Bronchial epithelial cell (primary cell): ENCODE data around the gene TSC2. TPM values are rescaled to one million over a fixed set of nuclear protein-coding genes. Genes with fewer than 3 reads are reported as not detected.

Source experiments
- DNase-seq: peaks from one replicate; pipeline ENCODE4 v3.0.0-alpha.2; 2010; ENCODE audit warnings: low read depth
- FAIRE-seq: peaks from 2 replicates; lab custom pipeline; 2011; peaks lifted over from hg19 to GRCh38; lab: Jason Lieb, UNC
- H3K27me3 ChIP-seq: 2 replicates; pipeline ENCODE4 v1.5.1; 2011; ENCODE audit warnings: low read length; ENCODE audit not compliant: control insufficient read depth, insufficient read depth
- H3K36me3 ChIP-seq: 2 replicates; pipeline ENCODE4 v1.5.1; 2011; ENCODE audit warnings: low read length; ENCODE audit not compliant: control insufficient read depth, insufficient read depth
- H3K4me3 ChIP-seq: 2 replicates; pipeline ENCODE4 v1.5.1; 2011; ENCODE audit warnings: mild to moderate bottlenecking, low read depth, low read length, control low read depth
- total RNA-seq: library from RNA; depleted of rRNA; stranded (reverse); fragments of >200 nt; gene quantifications from 2 replicates; pipeline ENCODE4 v1.2.1, GENCODE V29; 2014
- TF ChIP-seq, protein P1 (sequence below): IDR thresholded peaks from 2 replicates; pipeline ENCODE4 v1.5.1; 2011; ENCODE audit warnings: mild to moderate bottlenecking, moderate library complexity, low read length, control low read depth, inconsistent platforms; ENCODE audit not compliant: insufficient read depth, severe bottlenecking

TSC2 gene
- total RNA-seq, 1 donor from 2014 or later, result 25.0 TPM

DNA sequence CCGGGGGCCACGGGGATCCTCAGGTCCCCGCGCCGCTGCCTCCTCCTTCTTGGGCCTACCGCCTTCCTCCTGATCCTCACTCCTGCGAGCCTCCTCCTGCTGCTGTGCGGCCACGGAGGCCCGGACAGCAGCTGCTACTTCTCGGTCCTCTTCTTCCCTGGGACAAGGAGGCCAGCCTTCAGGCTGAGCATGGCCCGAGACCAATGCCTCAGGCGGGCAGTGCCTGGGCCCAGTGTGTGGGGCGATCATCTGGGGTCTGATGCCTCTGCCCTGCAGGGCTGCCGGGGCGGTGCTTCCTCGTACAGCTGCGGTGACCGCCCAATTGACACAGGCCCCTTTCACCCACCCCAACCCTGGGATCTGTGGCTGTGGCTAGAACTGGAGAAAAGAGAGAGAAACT, 46.8 kb upstream of the TSC2 start:
- no peak overlapping the region for H3K4me3 ChIP-seq
- peaks cover 63% of the 10 kb centered on the region for H3K36me3 ChIP-seq

DNA sequence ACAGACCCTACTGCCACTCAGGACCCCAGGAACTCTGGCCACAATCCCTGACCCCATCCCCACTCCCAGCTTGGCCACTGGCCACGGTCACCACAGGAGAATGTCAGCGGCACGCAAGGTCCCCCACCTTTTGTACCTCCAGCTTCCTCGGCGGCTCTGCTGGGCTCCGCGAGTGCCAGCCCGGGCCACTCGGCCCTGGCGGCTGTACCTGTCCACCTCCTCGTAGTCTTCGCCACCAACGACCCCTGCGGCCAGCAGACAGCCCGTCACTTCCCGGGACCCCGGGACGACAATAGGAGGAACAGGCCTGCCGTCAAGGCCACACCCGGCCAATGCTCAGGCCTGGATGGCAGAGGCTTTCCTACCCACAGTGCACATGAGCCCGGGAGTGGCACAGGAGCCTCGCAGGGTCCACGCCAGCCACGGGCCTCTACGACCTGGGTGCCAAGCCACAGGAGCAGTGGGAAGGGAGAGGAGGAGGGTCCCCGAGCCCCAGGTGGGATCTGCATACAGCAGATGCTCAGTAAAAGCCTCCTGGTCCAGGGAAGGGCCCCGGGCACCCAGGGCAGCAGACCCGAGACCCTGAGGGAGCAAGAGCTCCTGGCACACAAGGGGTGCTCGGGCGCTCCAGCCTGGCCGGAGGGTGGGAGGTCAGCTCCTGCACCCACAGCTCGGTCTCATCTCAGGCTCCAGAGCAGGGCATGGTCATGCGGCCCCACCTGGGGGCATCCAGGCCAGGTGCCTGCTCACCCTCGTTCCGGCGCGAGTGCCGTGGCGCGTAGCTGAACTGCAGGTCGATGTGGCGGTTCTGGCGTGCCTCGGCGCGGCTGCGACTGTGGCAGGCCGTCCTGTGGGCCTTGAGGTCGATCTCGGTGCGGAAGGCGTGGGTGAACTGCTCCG, 46.1 kb upstream of the TSC2 start:
- peaks cover 64% of the 10 kb centered on the region for H3K36me3 ChIP-seq
- no peaks in the 10 kb centered on the region for H3K27me3 ChIP-seq
- FAIRE-seq (no peak), DNase-seq (no peak)
- TF ChIP-seq, protein P1, sequence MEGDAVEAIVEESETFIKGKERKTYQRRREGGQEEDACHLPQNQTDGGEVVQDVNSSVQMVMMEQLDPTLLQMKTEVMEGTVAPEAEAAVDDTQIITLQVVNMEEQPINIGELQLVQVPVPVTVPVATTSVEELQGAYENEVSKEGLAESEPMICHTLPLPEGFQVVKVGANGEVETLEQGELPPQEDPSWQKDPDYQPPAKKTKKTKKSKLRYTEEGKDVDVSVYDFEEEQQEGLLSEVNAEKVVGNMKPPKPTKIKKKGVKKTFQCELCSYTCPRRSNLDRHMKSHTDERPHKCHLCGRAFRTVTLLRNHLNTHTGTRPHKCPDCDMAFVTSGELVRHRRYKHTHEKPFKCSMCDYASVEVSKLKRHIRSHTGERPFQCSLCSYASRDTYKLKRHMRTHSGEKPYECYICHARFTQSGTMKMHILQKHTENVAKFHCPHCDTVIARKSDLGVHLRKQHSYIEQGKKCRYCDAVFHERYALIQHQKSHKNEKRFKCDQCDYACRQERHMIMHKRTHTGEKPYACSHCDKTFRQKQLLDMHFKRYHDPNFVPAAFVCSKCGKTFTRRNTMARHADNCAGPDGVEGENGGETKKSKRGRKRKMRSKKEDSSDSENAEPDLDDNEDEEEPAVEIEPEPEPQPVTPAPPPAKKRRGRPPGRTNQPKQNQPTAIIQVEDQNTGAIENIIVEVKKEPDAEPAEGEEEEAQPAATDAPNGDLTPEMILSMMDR, result no peak
- H3K4me3 ChIP-seq, result no peak overlapping the region

More for the DNA sequence above, 46.8 kb upstream of the TSC2 start:
- H3K27me3 ChIP-seq, result no peaks in the 10 kb centered on the region
- TF ChIP-seq, protein P1, result no peak
- no peak for FAIRE-seq
- DNase-seq, result no peak

DNA sequence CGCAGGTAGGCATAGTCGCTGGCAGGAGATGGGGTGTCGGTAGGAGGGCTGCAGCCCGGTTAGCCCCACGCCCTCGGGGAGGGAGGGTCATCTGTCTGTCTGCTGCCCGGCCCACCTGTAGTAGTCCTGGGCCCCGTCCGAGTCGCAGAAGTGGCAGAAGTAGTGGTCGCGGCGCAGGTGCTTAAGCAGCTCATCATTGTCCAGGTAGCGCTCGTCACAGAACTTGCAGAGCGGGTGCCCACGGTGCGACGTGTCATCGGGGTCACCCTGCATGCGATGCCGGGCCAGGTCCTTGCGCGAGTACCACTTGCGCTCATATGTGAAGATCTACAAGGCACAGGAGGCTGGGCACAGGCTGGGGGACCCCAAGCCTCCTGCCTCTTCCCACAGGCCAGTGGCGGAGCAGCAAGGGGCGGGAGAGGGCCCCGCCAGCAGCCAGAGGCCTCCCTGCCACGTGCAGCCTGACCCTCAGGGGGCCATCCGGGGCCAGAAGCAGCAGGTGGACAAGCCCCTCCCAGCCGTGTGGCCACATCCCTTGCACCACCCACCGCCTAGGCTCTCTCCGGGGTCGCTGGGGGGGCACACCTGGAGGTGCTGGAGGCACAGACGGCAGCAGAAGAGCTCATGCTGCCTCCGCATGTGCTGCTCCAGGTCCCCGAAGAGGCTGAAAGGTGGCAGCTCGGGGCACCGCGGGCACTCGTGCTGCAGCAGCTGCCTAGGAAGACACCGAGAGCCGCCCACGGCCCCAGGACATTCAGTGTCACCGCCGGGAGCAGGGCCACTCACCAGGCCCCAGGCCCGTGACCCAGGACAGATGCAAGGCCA, 45.2 kb upstream of the TSC2 start:
- DNase-seq (no peak), FAIRE-seq (no peak)
- H3K36me3 ChIP-seq, result peaks cover 64% of the 10 kb centered on the region
- H3K27me3 ChIP-seq, result no peaks in the 10 kb centered on the region
- TF ChIP-seq, protein P1, result no peak
- H3K4me3 ChIP-seq, result no peak overlapping the region

DNA sequence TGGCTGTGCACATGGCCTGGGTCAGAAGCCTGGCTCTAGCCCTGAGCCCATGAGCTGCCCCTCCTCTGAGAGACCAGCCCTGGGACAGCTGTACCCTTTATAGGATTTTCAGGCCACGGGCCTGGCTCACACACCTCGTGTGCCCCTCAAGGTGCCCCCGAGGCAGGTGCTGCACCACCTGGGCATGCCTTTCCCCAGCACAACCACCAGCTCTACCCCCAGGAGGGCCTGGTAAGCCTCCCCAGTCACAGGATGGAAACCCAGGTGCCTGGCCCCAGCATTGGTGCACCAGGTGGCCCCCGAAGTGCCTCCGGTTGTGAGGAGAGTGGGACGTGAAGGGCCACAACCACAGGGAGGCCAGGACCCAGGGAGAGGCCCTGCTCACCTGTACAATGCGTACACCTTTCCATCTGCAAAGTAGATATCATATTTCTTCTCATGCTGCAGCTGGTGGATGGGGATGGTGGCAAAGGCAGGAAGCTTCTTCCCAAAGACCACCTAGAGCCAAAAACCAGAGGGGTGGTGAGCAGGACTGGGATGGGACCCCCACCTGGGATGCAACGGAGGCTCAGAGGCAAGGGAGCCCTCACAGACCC, 44.5 kb upstream of the TSC2 start:
- peak; percentile 7 for FAIRE-seq
- TF ChIP-seq, protein P1, result no peak
- Histone ChIP-seq H3K27me3 (no peaks in the 10 kb centered on the region), H3K4me3 (no peak overlapping the region), H3K36me3 (peaks cover 59% of the 10 kb centered on the region)
- DNase-seq, result no peak

DNA sequence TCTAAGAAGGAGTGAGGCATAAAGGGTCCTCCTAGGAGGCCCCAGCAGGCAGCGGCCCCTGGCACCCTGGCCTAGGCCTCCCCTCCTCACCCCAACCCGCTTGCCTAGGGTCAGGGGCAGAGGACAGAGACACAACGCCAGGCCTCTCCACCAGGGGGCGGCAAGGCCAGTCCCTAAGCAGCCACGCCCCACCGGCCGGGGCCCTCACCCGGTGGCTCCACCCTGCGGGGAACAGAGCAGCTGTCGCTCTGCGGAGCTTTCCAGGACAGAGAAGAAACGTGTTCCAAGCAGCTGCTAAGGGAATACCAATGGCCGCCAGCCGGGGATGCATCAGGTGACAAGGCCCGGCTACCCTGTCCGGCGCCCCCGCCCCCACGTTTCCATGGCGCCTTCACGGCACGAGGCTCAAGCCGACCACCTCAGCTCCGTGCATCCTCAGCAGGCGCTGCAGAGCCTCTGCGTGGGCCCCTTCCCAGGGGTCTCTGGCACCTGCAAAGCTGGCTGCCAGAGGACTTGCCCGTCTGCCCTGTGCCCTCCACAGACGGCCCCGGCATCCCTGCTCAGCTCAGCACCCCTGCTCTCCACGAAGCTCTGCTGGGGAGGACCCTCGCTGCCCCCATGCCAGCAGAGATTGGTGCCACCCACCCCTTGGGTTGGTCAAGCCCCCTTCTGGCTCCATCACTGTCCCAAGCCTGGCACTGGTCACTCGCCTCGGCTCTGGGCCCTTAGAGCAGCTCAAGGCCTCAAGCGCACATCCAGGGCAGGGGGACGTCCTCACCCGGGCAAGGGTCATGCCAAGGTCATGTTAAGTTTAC, 43.8 kb upstream of the TSC2 start:
- Histone ChIP-seq H3K36me3 (peaks cover 56% of the 10 kb centered on the region), H3K27me3 (no peaks in the 10 kb centered on the region), H3K4me3 (no peak overlapping the region)
- no peak for FAIRE-seq
- peak; percentile 69 for DNase-seq
- TF ChIP-seq, protein P1, result peak; percentile 98
